ENCODE data around the gene PEDS1.
A peak's percentile ranks its signal among the peaks of the same experiment; 100 is the strongest.
"Not testable (repeated sequence)": the region's sequence is repeated elsewhere in the genome, so short reads cannot be mapped to it uniquely, and the experiment has no call there.

PEDS1 gene

DNA sequence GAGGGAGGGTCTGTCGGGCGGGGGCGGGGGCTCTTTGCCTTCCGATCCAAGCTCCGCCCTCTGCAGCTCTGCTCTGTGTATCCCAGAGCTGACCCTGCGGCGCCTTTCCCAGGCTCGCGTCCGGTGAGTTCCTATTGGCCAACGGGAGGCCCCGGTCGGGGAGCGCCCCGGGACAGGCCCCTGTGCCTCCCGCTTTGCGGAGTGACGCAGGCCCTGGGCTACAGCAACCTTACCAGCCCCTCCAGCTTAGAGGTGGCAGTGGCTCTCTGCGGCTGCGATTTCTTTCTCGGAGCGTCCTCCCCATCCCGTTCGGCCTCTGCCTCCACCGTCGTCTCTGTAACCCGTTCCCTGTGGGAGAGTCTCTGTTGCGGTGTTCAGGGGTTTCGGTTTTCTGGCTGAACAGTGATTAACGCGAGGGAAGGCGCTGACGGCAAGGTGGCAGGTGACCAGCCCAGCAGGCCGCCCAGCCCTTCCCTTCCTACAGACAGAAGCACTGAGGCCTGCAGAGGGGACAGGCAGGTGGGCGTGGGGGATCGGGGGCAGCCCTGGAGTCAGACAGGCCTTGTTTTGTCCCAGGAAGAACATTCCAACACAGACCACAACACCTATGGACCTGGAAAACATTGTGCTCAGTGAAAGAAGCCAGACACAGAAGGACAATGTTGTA is 19.0 kb upstream of the PEDS1 start:
- peaks cover 5% of the 10 kb centered on the region; the same call in 1 of the 2 replicates for H3K4me1 ChIP-seq (ENCODE audit: insufficient read depth, low read length)
- H3K36me3 ChIP-seq (ENCODE audit: insufficient read depth, low read depth, low read length) = no peaks in the 10 kb centered on the region
- H3K9me3 ChIP-seq (ENCODE audit: insufficient read depth, low read depth, low read length) = no peaks in the 10 kb centered on the region
- peak overlapping the region; percentile 70 for H3K9ac ChIP-seq (ENCODE audit: low read depth, low read length)
- H3K4me3 ChIP-seq (ENCODE audit: low read length) = peak overlapping the region; percentile 77
- H3K27ac ChIP-seq (ENCODE audit: low read length) = no peak overlapping the region
- H3K27me3 ChIP-seq (ENCODE audit: insufficient read depth, low read length) = no peaks in the 10 kb centered on the region

DNA sequence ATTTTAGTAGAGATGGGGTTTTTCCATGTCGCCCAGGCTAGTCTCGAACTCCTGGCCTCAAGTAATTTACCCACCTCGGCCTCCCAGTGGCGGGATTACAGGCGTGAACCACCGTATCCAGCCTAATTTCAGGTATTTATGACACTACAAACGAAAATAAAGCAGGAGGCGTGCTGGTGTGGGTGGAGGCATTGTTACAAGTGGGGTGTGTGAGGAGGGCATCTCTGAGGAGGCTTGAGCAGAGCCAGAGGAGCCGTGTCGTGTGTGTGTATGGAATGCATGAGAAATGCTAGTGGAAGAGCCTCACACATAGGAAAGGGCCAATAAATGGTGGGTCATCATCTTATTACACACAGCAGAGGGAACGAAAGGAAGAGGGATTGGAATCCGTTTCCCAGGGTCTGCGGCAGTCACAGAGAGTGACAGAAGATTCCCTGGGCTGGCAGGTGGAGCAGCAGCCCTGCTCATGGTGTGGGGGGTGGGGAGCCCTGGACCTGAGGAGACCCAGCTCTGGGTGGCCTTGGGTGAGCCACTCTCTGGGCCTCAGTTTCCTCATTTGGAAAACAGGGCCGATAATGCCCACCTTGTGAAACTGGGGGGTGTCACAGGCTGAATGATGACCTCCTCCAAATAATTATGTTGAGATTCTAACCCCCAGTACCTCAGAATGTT is 17.2 kb upstream of the PEDS1 start:
- H3K9ac ChIP-seq (ENCODE audit: low read depth, low read length) = no peak overlapping the region
- no peaks in the 10 kb centered on the region for H3K27me3 ChIP-seq (ENCODE audit: insufficient read depth, low read length)
- H3K27ac ChIP-seq (ENCODE audit: low read length) = no peak overlapping the region
- no peak overlapping the region for H3K4me3 ChIP-seq (ENCODE audit: low read length)
- H3K36me3 ChIP-seq (ENCODE audit: insufficient read depth, low read depth, low read length) = no peaks in the 10 kb centered on the region
- no peaks in the 10 kb centered on the region for H3K9me3 ChIP-seq (ENCODE audit: insufficient read depth, low read depth, low read length)
- H3K4me1 ChIP-seq (ENCODE audit: insufficient read depth, low read length) = peaks cover 11% of the 10 kb centered on the region; the same call in 1 of the 2 replicates

DNA sequence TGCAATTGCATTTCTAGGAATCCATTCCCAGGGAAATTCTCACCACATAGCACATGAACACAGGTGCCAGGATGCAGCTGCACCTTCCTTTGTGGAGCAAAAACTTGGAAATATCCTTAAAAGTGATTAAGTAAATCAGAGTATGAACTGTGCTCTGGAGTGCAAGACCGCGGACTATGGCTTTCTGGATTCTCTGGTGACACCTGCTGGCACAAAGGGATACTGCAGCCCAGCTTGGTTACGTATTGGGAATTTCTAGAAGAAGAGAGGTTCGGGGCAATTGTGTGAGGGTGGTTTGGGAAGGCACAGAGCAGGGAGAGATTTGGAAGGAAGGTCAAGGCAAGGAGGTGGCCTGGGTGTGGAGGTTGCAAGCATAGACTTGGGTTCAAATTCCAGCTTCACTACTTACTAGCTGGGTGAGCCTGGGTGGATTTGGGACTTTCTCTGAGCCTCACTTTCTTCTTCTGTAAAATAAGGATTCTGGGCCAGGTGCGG is 15.9 kb upstream of the PEDS1 start:
- no peak overlapping the region for H3K4me3 ChIP-seq (ENCODE audit: low read length)
- peaks cover 15% of the 10 kb centered on the region; the same call in 1 of the 2 replicates for H3K4me1 ChIP-seq (ENCODE audit: insufficient read depth, low read length)
- no peaks in the 10 kb centered on the region for H3K36me3 ChIP-seq (ENCODE audit: insufficient read depth, low read depth, low read length)
- H3K9ac ChIP-seq (ENCODE audit: low read depth, low read length) = no peak overlapping the region
- no peaks in the 10 kb centered on the region for H3K9me3 ChIP-seq (ENCODE audit: insufficient read depth, low read depth, low read length)
- no peaks in the 10 kb centered on the region for H3K27me3 ChIP-seq (ENCODE audit: insufficient read depth, low read length)
- no peak overlapping the region for H3K27ac ChIP-seq (ENCODE audit: low read length)

DNA sequence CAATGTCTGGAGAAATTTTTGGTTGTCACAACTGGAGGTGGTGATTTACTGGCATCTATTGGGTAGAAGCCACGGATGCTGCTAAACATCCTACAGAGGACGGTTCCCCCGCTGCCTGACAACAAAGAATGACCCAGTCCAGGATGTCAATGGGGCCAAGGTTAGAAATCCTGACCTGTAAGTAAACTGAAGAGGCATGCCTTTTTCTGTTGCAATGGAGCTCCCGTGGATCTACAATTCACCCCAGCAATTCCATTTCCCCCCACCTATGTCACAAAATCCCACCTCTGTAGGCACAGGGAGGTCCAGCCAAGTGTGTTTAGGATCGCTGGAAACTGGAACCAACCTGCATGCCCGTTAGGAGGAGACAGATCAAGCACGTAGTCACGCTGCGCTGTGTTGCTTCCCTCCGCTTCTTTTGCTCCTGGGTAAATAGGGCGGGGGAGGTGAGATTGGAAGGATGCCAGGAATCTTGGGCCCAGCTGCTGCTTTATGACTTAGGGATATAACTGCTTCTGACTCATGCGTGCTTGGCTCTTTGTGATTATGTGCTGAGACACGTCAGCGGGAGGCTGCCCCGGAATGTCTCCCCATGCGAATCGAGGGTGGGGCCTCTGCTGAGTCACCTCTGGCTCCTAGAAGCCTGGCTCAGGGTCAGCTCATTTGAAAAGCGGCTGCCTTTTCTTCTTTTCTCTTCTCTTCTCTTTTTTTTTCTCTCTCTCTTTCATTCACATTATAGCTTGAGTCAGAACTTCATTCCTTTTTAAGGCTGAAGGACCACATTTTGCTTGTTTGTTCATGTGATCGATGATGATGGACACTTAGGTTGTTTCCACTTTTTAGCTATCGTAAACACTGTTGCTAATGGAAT is 12.4 kb upstream of the PEDS1 start:
- peaks cover 17% of the 10 kb centered on the region; the same call in 1 of the 2 replicates for H3K4me1 ChIP-seq (ENCODE audit: insufficient read depth, low read length)

DNA sequence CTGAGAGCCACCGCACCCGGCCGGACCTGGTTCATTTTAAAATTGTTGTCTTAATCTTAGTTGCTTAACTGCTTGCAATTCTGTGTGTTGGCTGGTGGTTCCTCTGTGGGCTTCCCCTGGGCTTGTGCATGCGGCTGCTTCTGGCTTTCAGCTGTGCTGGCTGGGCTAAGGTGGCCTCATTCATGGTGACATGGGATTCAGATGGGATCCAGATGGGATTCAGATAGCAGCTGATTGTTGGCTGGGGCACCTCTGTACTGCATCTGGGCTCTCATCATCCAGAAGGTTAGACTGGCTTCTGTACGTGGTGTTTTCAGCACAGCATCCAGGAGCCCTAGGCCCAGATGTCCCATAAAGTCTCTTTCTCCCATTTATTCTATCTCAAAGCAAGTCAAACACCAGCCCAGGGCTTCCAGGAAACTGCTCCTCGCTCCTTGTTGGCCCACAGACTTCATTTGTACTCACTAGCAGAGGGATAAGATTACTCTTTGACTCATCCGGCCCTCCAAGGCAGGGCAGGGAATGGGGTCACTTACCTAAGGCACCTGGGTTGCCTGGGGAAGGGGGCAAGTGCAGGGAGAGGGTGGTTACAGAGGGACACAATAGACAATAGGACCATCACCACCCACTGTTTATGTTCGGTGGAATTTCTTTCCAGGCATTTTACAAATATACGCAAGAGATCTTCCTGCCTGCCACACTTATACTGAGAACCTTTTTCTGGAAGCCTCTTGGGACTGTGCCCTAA is 10.2 kb upstream of the PEDS1 start:
- Histone ChIP-seq H3K9ac (ENCODE audit: low read depth, low read length) (no peak overlapping the region), H3K36me3 (ENCODE audit: insufficient read depth, low read depth, low read length) (no peaks in the 10 kb centered on the region), H3K4me3 (ENCODE audit: low read length) (no peak overlapping the region), H3K27me3 (ENCODE audit: insufficient read depth, low read length) (no peaks in the 10 kb centered on the region), H3K4me1 (ENCODE audit: insufficient read depth, low read length) (peaks cover 17% of the 10 kb centered on the region; the same call in 1 of the 2 replicates), H3K9me3 (ENCODE audit: insufficient read depth, low read depth, low read length) (no peaks in the 10 kb centered on the region), H3K27ac (ENCODE audit: low read length) (no peak overlapping the region)

More for the DNA sequence above, 12.4 kb upstream of the PEDS1 start:
- Histone ChIP-seq H3K27ac (ENCODE audit: low read length) (peak overlapping the region; percentile 49), H3K27me3 (ENCODE audit: insufficient read depth, low read length) (no peaks in the 10 kb centered on the region), H3K36me3 (ENCODE audit: insufficient read depth, low read depth, low read length) (no peaks in the 10 kb centered on the region), H3K4me3 (ENCODE audit: low read length) (peak overlapping the region; percentile 73), H3K9ac (ENCODE audit: low read depth, low read length) (peak overlapping the region; percentile 82), H3K9me3 (ENCODE audit: insufficient read depth, low read depth, low read length) (no peaks in the 10 kb centered on the region)

DNA sequence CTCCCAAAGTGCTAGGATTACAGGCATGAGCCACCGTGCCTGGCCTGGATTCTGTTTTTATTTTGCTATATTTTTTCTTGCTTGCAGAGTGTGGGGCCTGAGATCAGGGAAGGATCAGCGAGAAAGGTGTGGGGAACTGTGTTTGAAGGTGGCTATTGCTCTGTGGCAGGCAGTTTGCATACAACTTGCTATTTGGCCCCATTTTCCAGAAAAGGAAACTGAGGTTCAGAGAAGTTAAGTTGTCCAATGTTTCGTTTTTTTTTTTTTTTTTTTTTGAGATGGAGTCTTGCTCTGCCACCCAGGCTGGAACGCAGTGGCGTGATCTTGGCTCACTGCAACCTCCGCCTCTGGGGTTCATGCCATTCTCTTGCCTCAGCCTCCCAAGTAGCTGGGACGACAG is 8.0 kb upstream of the PEDS1 start:
- not testable (repeated sequence) for H3K36me3 ChIP-seq (ENCODE audit: insufficient read depth, low read depth, low read length); H3K27ac ChIP-seq (ENCODE audit: low read length); H3K27me3 ChIP-seq (ENCODE audit: insufficient read depth, low read length); H3K9me3 ChIP-seq (ENCODE audit: insufficient read depth, low read depth, low read length); H3K4me3 ChIP-seq (ENCODE audit: low read length); H3K9ac ChIP-seq (ENCODE audit: low read depth, low read length)
- peaks cover 16% of the 10 kb centered on the region; the same call in 1 of the 2 replicates for H3K4me1 ChIP-seq (ENCODE audit: insufficient read depth, low read length)

DNA sequence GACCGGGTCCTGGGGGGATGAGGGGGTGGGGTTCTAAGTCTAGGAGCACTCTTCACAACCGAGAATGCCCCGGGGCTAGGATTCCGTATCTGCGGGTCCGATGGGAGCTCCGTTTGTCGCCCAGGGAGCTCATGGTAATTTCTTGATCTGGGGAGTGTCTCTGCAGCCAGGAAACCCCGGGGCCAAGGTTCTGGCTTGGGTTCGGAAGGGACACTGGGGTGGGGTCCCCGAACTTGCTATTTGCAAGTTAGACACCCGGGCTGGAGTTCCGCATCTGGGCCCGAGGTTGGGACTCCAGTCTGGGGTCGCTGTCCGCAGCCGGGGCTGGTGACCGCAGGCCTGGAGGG is 397 bp downstream of the PEDS1 start:
- H3K4me3 ChIP-seq (ENCODE audit: low read length) = peak overlapping the region; percentile 94
- peaks cover 14% of the 10 kb centered on the region; the same call in 1 of the 2 replicates for H3K4me1 ChIP-seq (ENCODE audit: insufficient read depth, low read length)
- H3K27me3 ChIP-seq (ENCODE audit: insufficient read depth, low read length) = peaks cover 6% of the 10 kb centered on the region; the same call in 1 of the 2 replicates
- H3K36me3 ChIP-seq (ENCODE audit: insufficient read depth, low read depth, low read length) = peaks cover 8% of the 10 kb centered on the region; the same call in 1 of the 2 replicates
- peak overlapping the region; percentile 89; the same call in 1 of the 2 replicates for H3K9ac ChIP-seq (ENCODE audit: low read depth, low read length)
- no peak overlapping the region for H3K27ac ChIP-seq (ENCODE audit: low read length)
- no peaks in the 10 kb centered on the region for H3K9me3 ChIP-seq (ENCODE audit: insufficient read depth, low read depth, low read length)

DNA sequence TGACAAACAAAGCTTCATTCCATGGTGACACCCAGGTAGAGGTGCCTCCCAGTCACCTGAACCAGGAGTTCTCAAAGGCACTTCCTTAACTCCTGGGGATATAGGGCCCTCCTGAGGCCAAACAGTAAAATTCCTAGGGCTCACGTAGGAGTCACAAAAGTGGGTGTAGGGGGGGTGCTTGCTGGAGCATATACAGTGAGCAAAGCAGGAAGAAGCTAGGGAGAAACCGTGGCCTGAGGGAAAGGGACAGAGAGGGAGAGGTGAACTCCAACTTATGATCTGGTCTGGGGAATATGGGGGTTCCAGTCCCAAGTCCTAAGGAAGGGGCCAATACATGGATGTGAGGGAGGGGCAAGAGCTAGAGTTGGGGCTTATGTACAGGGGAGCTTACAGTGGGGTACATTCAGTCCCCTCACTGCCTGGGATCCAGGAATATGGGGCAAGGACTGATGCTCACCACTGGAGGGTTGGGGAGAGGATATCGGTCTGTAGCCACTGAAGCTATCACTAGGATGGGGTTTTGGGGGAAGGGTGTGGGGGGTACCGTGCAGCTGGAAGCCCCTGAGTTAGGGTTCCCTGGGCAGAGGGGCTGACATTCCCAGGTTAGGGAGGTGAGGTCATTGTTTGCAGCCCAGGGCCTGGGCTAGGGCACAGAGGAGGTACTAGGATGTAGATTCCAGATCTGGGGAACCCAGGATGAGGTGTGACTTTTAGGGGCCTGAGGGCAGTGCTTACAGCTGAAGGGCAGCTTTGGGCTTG is 950 bp downstream of the PEDS1 start:
- Histone ChIP-seq H3K27ac (ENCODE audit: low read length) (no peak overlapping the region), H3K9ac (ENCODE audit: low read depth, low read length) (peak overlapping the region; percentile 89; the same call in 1 of the 2 replicates), H3K4me1 (ENCODE audit: insufficient read depth, low read length) (peaks cover 14% of the 10 kb centered on the region; the same call in 1 of the 2 replicates)

DNA sequence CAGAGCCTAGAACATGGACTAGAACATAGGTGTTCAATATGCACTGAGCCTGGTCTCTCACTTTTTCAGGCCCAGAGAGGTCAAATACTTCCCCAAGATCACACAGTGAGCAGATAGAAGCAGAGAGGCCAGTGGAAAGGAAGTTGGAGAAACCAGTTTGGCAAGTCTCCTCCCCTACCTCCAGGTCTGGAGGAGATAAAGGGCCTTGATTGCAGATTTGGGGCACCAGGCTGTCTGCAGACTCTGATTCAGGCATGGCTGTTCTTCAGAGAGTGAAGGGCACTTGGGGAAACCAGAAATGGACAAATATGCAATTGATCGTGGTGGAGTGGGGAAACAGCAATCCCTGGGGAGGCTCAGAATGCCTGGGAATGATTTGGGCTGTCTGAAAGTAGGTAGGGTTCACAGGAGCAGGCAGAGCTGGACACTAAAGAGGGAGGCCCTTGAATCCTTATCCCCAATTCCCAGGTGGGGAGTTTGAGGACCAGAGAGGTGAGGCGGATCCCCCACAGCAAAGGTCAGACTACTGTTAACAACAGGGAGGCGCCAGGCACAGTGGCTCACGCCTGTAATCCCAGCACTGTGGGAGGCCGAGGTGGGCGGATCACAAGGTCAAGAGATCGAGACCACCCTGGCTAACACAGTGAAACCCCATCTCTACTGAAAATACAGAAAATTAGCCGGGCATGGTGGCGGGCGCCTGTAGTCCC is 2.3 kb downstream of the PEDS1 start:
- Histone ChIP-seq H3K9me3 (ENCODE audit: insufficient read depth, low read depth, low read length) (no peaks in the 10 kb centered on the region), H3K27me3 (ENCODE audit: insufficient read depth, low read length) (peaks cover 6% of the 10 kb centered on the region; the same call in 1 of the 2 replicates), H3K27ac (ENCODE audit: low read length) (no peak overlapping the region), H3K9ac (ENCODE audit: low read depth, low read length) (0 out of 2 replicates have a peak overlapping the region, but pooled peaks have one; percentile 42), H3K36me3 (ENCODE audit: insufficient read depth, low read depth, low read length) (peaks cover 11% of the 10 kb centered on the region; the same call in 1 of the 2 replicates), H3K4me1 (ENCODE audit: insufficient read depth, low read length) (peaks cover 19% of the 10 kb centered on the region), H3K4me3 (ENCODE audit: low read length) (no peak overlapping the region)

More for the DNA sequence above, 950 bp downstream of the PEDS1 start:
- Histone ChIP-seq H3K27me3 (ENCODE audit: insufficient read depth, low read length) (peaks cover 6% of the 10 kb centered on the region; the same call in 1 of the 2 replicates), H3K36me3 (ENCODE audit: insufficient read depth, low read depth, low read length) (peaks cover 11% of the 10 kb centered on the region; the same call in 1 of the 2 replicates), H3K4me3 (ENCODE audit: low read length) (peak overlapping the region; percentile 94), H3K9me3 (ENCODE audit: insufficient read depth, low read depth, low read length) (no peaks in the 10 kb centered on the region)
